ENCODE measurements around the gene LRRC7.

Gene LRRC7

GRCh38 chr1:70093250-70093975 is 525.7 kb downstream of the LRRC7 start:
- TF ChIP-seq EZH2phosphoT487 (IDR thresholded peaks at IDR 0.05; ENCODE audit: low read length) (no peak), EZH2 (optimal IDR thresholded peaks at IDR 0.05; ENCODE audit: low read depth, low read length) (no peak), CTCF (IDR thresholded peaks at IDR 0.05; ENCODE audit: low read length) (no peak)
- Histone ChIP-seq H3K36me3 (replicated peaks; ENCODE audit: insufficient read depth, low read length) (no peaks in the 10 kb centered on the region), H3K4me3 (ENCODE audit: low read length) (no peak overlapping the region), H3K9me2 (replicated peaks; ENCODE audit: insufficient read depth, low read length) (no peaks in the 10 kb centered on the region), H3K9ac (ENCODE audit: low read length) (no peak overlapping the region), H3K4me2 (ENCODE audit: low read depth, low read length) (no peak overlapping the region), H3K79me2 (ENCODE audit: low read length) (no peaks in the 10 kb centered on the region), H3F3A (ENCODE audit: insufficient read depth, low read length) (no peaks in the 10 kb centered on the region), H4K20me1 (ENCODE audit: insufficient read depth, low read length) (no peaks in the 10 kb centered on the region), H3K27ac (ENCODE audit: low read length) (no peak overlapping the region), H3K9me3 (replicated peaks; ENCODE audit: insufficient read depth, low read length) (no peaks in the 10 kb centered on the region), H3K27me3 (replicated peaks; ENCODE audit: insufficient read depth, low read length) (no peaks in the 10 kb centered on the region), H3K4me1 (ENCODE audit: low read length) (no peaks in the 10 kb centered on the region), H2AFZ (ENCODE audit: low read length) (no peak overlapping the region)
- no peak for DNase-seq

GRCh38 chr1:70101231-70101630 is 533.5 kb downstream of the LRRC7 start:
- no peak overlapping the region for H3K4me2 ChIP-seq (ENCODE audit: low read depth, low read length)

GRCh38 chr1:70101774-70102173 is 534.1 kb downstream of the LRRC7 start:
- no peak for TF ChIP-seq CTCF (IDR thresholded peaks at IDR 0.05; ENCODE audit: low read length)
- no peak for TF ChIP-seq EZH2phosphoT487 (IDR thresholded peaks at IDR 0.05; ENCODE audit: low read length)
- no peak for TF ChIP-seq EZH2 (optimal IDR thresholded peaks at IDR 0.05; ENCODE audit: low read depth, low read length)
- no peak for DNase-seq
- Histone ChIP-seq H3K36me3 (replicated peaks; ENCODE audit: insufficient read depth, low read length) (no peaks in the 10 kb centered on the region), H3K4me1 (ENCODE audit: low read length) (no peaks in the 10 kb centered on the region), H3K27ac (ENCODE audit: low read length) (no peak overlapping the region), H4K20me1 (ENCODE audit: insufficient read depth, low read length) (no peaks in the 10 kb centered on the region), H3K27me3 (replicated peaks; ENCODE audit: insufficient read depth, low read length) (no peaks in the 10 kb centered on the region), H2AFZ (ENCODE audit: low read length) (no peak overlapping the region), H3F3A (ENCODE audit: insufficient read depth, low read length) (no peaks in the 10 kb centered on the region), H3K79me2 (ENCODE audit: low read length) (no peaks in the 10 kb centered on the region), H3K4me3 (ENCODE audit: low read length) (no peak overlapping the region), H3K9me2 (replicated peaks; ENCODE audit: insufficient read depth, low read length) (no peaks in the 10 kb centered on the region; the same call in 1 of the 2 replicates), H3K9me3 (replicated peaks; ENCODE audit: insufficient read depth, low read length) (no peaks in the 10 kb centered on the region), H3K9ac (ENCODE audit: low read length) (no peak overlapping the region), H3K4me2 (ENCODE audit: low read depth, low read length) (no peak overlapping the region)

More at GRCh38 chr1:70101231-70101630, 533.5 kb downstream of the LRRC7 start:
- Histone ChIP-seq H3K9me3 (replicated peaks; ENCODE audit: insufficient read depth, low read length) (no peaks in the 10 kb centered on the region), H3K79me2 (ENCODE audit: low read length) (no peaks in the 10 kb centered on the region), H4K20me1 (ENCODE audit: insufficient read depth, low read length) (no peaks in the 10 kb centered on the region), H3K36me3 (replicated peaks; ENCODE audit: insufficient read depth, low read length) (no peaks in the 10 kb centered on the region), H3K27me3 (replicated peaks; ENCODE audit: insufficient read depth, low read length) (no peaks in the 10 kb centered on the region), H3K4me1 (ENCODE audit: low read length) (no peaks in the 10 kb centered on the region), H3K9ac (ENCODE audit: low read length) (no peak overlapping the region), H3K9me2 (replicated peaks; ENCODE audit: insufficient read depth, low read length) (no peaks in the 10 kb centered on the region; the same call in 1 of the 2 replicates), H3K4me3 (ENCODE audit: low read length) (no peak overlapping the region), H2AFZ (ENCODE audit: low read length) (no peak overlapping the region), H3K27ac (ENCODE audit: low read length) (no peak overlapping the region), H3F3A (ENCODE audit: insufficient read depth, low read length) (no peaks in the 10 kb centered on the region)
- TF ChIP-seq EZH2phosphoT487 (IDR thresholded peaks at IDR 0.05; ENCODE audit: low read length) (no peak), CTCF (IDR thresholded peaks at IDR 0.05; ENCODE audit: low read length) (no peak), EZH2 (optimal IDR thresholded peaks at IDR 0.05; ENCODE audit: low read depth, low read length) (no peak)
- no peak for DNase-seq
